Astrocyte (in vitro differentiated cells and primary cell): ENCODE data around the gene GRM4. TPM values are rescaled to one million over a fixed set of nuclear protein-coding genes. Genes with fewer than 3 reads are reported as not detected.

Source experiments
- DNase-seq: peaks from one replicate; pipeline ENCODE4 v3.0.0-alpha.2; 2010; ENCODE audit warnings: low read depth
- FAIRE-seq: peaks from 2 replicates; lab custom pipeline; 2011; peaks lifted over from hg19 to GRCh38; lab: Jason Lieb, UNC
- H2AFZ ChIP-seq: 2 replicates; pipeline ENCODE4 v1.6.0; 2012; ENCODE audit warnings: low read depth, low read length, inconsistent platforms
- H3K27ac ChIP-seq: 2 replicates; pipeline ENCODE4 v1.5.1; 2011; ENCODE audit warnings: low read depth, low read length, inconsistent platforms
- H3K27me3 ChIP-seq: 2 replicates; pipeline ENCODE4 v1.6.0; 2011; ENCODE audit warnings: low read length, inconsistent platforms; ENCODE audit not compliant: insufficient read depth
- H3K36me3 ChIP-seq: 2 replicates; pipeline ENCODE4 v1.5.1; 2011; ENCODE audit warnings: low read length, inconsistent platforms; ENCODE audit not compliant: insufficient read depth
- H3K4me1 ChIP-seq: 2 replicates; pipeline ENCODE4 v1.5.1; 2011; ENCODE audit warnings: low read length, inconsistent platforms; ENCODE audit not compliant: insufficient read depth
- H3K4me2 ChIP-seq: 2 replicates; pipeline ENCODE4 v1.6.0; 2012; ENCODE audit warnings: low read length, inconsistent platforms
- H3K4me3 ChIP-seq: 2 replicates; pipeline ENCODE4 v1.5.1; 2011; ENCODE audit warnings: low read depth, mild to moderate bottlenecking, low read length, inconsistent platforms; ENCODE audit not compliant: insufficient read depth
- H3K79me2 ChIP-seq: 2 replicates; pipeline ENCODE4 v1.6.0; 2012; ENCODE audit warnings: mild to moderate bottlenecking, low read length, inconsistent platforms; ENCODE audit not compliant: insufficient read depth
- H3K9ac ChIP-seq: 2 replicates; pipeline ENCODE4 v1.6.0; 2012; ENCODE audit warnings: mild to moderate bottlenecking, low read length, inconsistent platforms
- H3K9me3 ChIP-seq: 2 replicates; pipeline ENCODE4 v1.5.1; 2012; ENCODE audit warnings: low read depth, mild to moderate bottlenecking, low read length, inconsistent platforms; ENCODE audit not compliant: insufficient read depth
- H4K20me1 ChIP-seq: 2 replicates; pipeline ENCODE4 v1.6.0; 2012; ENCODE audit warnings: low read length, inconsistent platforms; ENCODE audit not compliant: insufficient read depth
- H3K27ac Mint-ChIP-seq: one replicate; pipeline ENCODE4 v1.8.0; 2021; ENCODE audit warnings: mild to moderate bottlenecking, mixed read lengths; ENCODE audit not compliant: unreplicated experiment
- H3K27me3 Mint-ChIP-seq: one replicate; pipeline ENCODE4 v1.8.0; 2021; ENCODE audit warnings: low read depth, mixed read lengths; ENCODE audit not compliant: unreplicated experiment
- H3K36me3 Mint-ChIP-seq: one replicate; pipeline ENCODE4 v1.8.0; 2021; ENCODE audit warnings: low read depth, mixed read lengths; ENCODE audit not compliant: unreplicated experiment
- H3K4me1 Mint-ChIP-seq: one replicate; pipeline ENCODE4 v1.8.0; 2021; ENCODE audit warnings: low read depth, mixed read lengths; ENCODE audit not compliant: unreplicated experiment
- H3K4me3 Mint-ChIP-seq: one replicate; pipeline ENCODE4 v1.8.0; 2021; ENCODE audit warnings: mild to moderate bottlenecking, moderate library complexity, mixed read lengths; ENCODE audit not compliant: unreplicated experiment
- H3K9me3 Mint-ChIP-seq: one replicate; pipeline ENCODE4 v1.8.0; 2021; ENCODE audit warnings: mild to moderate bottlenecking, mixed read lengths; ENCODE audit not compliant: unreplicated experiment
- CTCF ChIP-seq: IDR thresholded peaks from 2 replicates; pipeline ENCODE4 v1.5.1; 2011; ENCODE audit warnings: low read depth, mild to moderate bottlenecking, inconsistent platforms, low read length, moderate library complexity; ENCODE audit not compliant: insufficient read depth
- EZH2 ChIP-seq: IDR thresholded peaks from 2 replicates; pipeline ENCODE4 v1.6.1; 2012; ENCODE audit warnings: mild to moderate bottlenecking, low read length, inconsistent platforms; ENCODE audit not compliant: insufficient read depth
- total RNA-seq: library from RNA; stranded (reverse); gene quantifications from 2 replicates; pipeline ENCODE4 v1.2.1, GENCODE V29; 2021

The GRM4 gene
- total RNA-seq, 1 donor from 2014 or later: 0.30 TPM

- no peak for TF ChIP-seq CTCF
- no peak for TF ChIP-seq EZH2
- Histone ChIP-seq H4K20me1 (peaks cover 3% of the 10 kb centered on the region), H3K9me3 (no peaks in the 10 kb centered on the region), H3K9ac (no peak overlapping the region), H3K4me3 (no peak overlapping the region), H3K36me3 (no peaks in the 10 kb centered on the region), H3K4me2 (no peak overlapping the region), H2AFZ (no peak overlapping the region), H3K27me3 (peaks cover 55% of the 10 kb centered on the region), H3K79me2 (no peaks in the 10 kb centered on the region), H3K27ac (no peak overlapping the region), H3K4me1 (peaks cover 5% of the 10 kb centered on the region)
- H3K27ac Mint-ChIP-seq: no peak overlapping the region
- H3K4me3 Mint-ChIP-seq: no peak overlapping the region
- no peak for DNase-seq
- H3K27me3 Mint-ChIP-seq: peaks cover 66% of the 10 kb centered on the region
- no peaks in the 10 kb centered on the region for H3K36me3 Mint-ChIP-seq
- no peak for FAIRE-seq
- H3K4me1 Mint-ChIP-seq: no peaks in the 10 kb centered on the region
- H3K9me3 Mint-ChIP-seq: no peaks in the 10 kb centered on the region
Observed at GRCh38 chr6:34147906-34148630, 2.2 kb upstream of the GRM4 start.

DNA sequence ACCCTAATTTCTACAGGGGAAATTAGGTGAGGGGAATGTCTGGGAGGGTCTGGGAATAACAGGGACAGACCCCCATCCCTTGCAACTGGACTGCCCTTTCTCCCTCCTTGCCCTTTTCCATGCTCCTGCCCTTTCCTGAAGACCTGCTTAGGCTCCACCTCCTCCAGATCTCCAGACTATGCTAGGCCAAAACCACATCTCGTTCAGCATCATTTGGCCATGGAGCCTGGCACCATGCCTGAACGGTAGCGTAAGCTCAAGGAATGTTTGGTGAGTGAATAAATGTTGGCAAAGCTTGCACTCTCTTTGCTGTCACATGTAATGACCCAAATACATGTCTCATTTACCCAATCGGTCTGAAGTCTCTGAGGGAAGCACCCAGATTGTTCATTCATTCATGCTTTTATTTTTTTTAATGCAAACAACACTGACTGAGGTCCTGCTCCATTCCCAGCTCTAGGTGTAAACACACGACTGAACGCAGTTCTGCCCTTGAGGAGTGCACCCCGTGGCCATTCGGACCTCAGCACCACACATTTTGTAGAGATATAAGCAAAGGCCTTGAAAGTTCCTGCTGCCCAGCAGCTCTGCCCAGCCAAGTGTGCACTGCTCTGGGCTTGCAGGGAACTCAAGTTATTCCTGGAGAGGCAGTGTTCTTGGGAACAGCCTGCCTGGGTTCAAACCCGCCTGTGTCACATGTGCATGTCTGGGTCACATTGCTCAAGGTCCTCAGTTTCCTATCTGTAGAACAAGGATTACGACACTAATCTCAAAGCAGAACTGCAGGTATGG, 1.1 kb upstream of the GRM4 start:
- peak; percentile 64 for DNase-seq
- no peaks in the 10 kb centered on the region for H3K9me3 ChIP-seq
- no peaks in the 10 kb centered on the region for H3K79me2 ChIP-seq
- no peaks in the 10 kb centered on the region for H3K36me3 Mint-ChIP-seq
- no peak overlapping the region for H3K4me3 ChIP-seq
- FAIRE-seq: no peak
- H3K27me3 Mint-ChIP-seq: peaks cover 67% of the 10 kb centered on the region
- no peaks in the 10 kb centered on the region for H3K9me3 Mint-ChIP-seq
- no peak overlapping the region for H3K4me2 ChIP-seq
- no peaks in the 10 kb centered on the region for H3K36me3 ChIP-seq
- TF ChIP-seq EZH2 (no peak), CTCF (no peak)
- peaks cover 3% of the 10 kb centered on the region for H4K20me1 ChIP-seq
- H3K27me3 ChIP-seq: peaks cover 56% of the 10 kb centered on the region
- H2AFZ ChIP-seq: no peak overlapping the region
- H3K4me1 Mint-ChIP-seq: no peaks in the 10 kb centered on the region
- no peak overlapping the region for H3K27ac ChIP-seq
- H3K27ac Mint-ChIP-seq: no peak overlapping the region
- no peak overlapping the region for H3K9ac ChIP-seq
- peaks cover 5% of the 10 kb centered on the region for H3K4me1 ChIP-seq
- peak overlapping the region; percentile 4 for H3K4me3 Mint-ChIP-seq
